HEK293 (cell line): Measurements from ENCODE around the gene ERG.

Experiments
- CTCF ChIA-PET: fragments of 350-600 bp; formaldehyde crosslinking; extraction: SDS; loops from one replicate; lab custom pipeline; 2021; ENCODE audit warnings: antibody characterized with exemption; lab: Yijun Ruan, JAX
- POLR2A ChIA-PET: fragments of 300-600 bp; formaldehyde crosslinking; extraction: SDS; loops from one replicate; lab custom pipeline; 2020; ENCODE audit warnings: antibody characterized with exemption, inconsistent platforms; lab: Yijun Ruan, JAX
- H3K27ac ChIP-seq: fragments of 200-500 bp; sonication (Bioruptor generic); 2 replicates; pipeline ENCODE4 v1.5.1; 2014; ENCODE audit warnings: low read depth, low read length, control low read depth, inconsistent platforms; ENCODE audit errors: extremely low read depth
- H3K36me3 ChIP-seq, 2 experiments: fragments of 200-500 bp in 1 of 2; sonication (Bioruptor generic) in 1 of 2; 1 replicate in 1 of 2; 2 replicates in 1 of 2; pipeline ENCODE4 v1.5.1; 2014 to 2017; ENCODE audit warnings: inconsistent platforms in 2 of 2, low read length in 2 of 2; ENCODE audit not compliant: control insufficient read depth in 2 of 2, insufficient read depth in 1 of 2
- H3K4me1 ChIP-seq: fragments of 200-500 bp; sonication (Bioruptor generic); 2 replicates; pipeline ENCODE4 v1.5.1; 2014; ENCODE audit warnings: mild to moderate bottlenecking, low read length, inconsistent platforms; ENCODE audit not compliant: control insufficient read depth, insufficient read depth
- H3K4me3 ChIP-seq: 2 replicates; pipeline ENCODE4 v1.5.1; 2011; ENCODE audit warnings: low read depth, mild to moderate bottlenecking, control low read depth, low read length, moderate library complexity
- H3K9me3 ChIP-seq: fragments of 200-500 bp; sonication (Bioruptor generic); 2 replicates; pipeline ENCODE4 v1.5.1; 2014; ENCODE audit warnings: low read depth, low read length, inconsistent platforms; ENCODE audit not compliant: control insufficient read depth, insufficient read depth
- ATF2 ChIP-seq: fragments of 450-650 bp; formaldehyde crosslinking; IDR thresholded peaks from 2 replicates; pipeline ENCODE4 v1.5.1; 2016; ENCODE audit warnings: missing biosample characterization, missing genetic modification characterization, low read depth
- BCL11A ChIP-seq: fragments of 450-650 bp; formaldehyde crosslinking; IDR thresholded peaks from 2 replicates; pipeline ENCODE4 v1.5.1; 2016; ENCODE audit warnings: low read depth, missing biosample characterization, missing genetic modification characterization
- REST ChIP-seq: fragments of 450-650 bp; formaldehyde crosslinking; IDR thresholded peaks from 2 replicates; pipeline ENCODE4 v1.5.1; 2016; ENCODE audit warnings: missing biosample characterization, missing genetic modification characterization
- SP2 ChIP-seq: fragments of 450-650 bp; formaldehyde crosslinking; IDR thresholded peaks from 2 replicates; pipeline ENCODE4 v1.5.1; 2016; ENCODE audit warnings: missing biosample characterization, missing genetic modification characterization
- ZBTB17 ChIP-seq: fragments of 450-650 bp; formaldehyde crosslinking; IDR thresholded peaks from 2 replicates; pipeline ENCODE4 v1.5.1; 2016; ENCODE audit warnings: missing biosample characterization, missing genetic modification characterization
- ZBTB20 ChIP-seq: fragments of 450-650 bp; formaldehyde crosslinking; IDR thresholded peaks from 2 replicates; pipeline ENCODE4 v1.5.1; 2016; ENCODE audit warnings: missing biosample characterization, missing genetic modification characterization
- ZBTB44 ChIP-seq: fragments of 450-650 bp; IDR thresholded peaks from 2 replicates; pipeline ENCODE4 v1.5.1; 2018; ENCODE audit warnings: missing biosample characterization, mild to moderate bottlenecking, missing genetic modification characterization
- ZFP69B ChIP-seq: fragments of 450-650 bp; formaldehyde crosslinking; IDR thresholded peaks from 2 replicates; pipeline ENCODE4 v1.5.1; 2016; ENCODE audit warnings: missing biosample characterization, missing genetic modification characterization
- ZNF132 ChIP-seq: fragments of 450-650 bp; formaldehyde crosslinking; IDR thresholded peaks from 2 replicates; pipeline ENCODE4 v1.5.1; 2017; ENCODE audit warnings: missing biosample characterization, missing genetic modification characterization, borderline replicate concordance
- ZNF138 ChIP-seq: fragments of 450-650 bp; formaldehyde crosslinking; IDR thresholded peaks from 2 replicates; pipeline ENCODE4 v1.5.1; 2016; ENCODE audit warnings: missing biosample characterization, missing genetic modification characterization, borderline replicate concordance
- ZNF19 ChIP-seq: fragments of 450-650 bp; formaldehyde crosslinking; IDR thresholded peaks from 2 replicates; pipeline ENCODE4; 2016; ENCODE audit warnings: missing biosample characterization, missing genetic modification characterization, low read depth
- ZNF221 ChIP-seq: fragments of 450-650 bp; formaldehyde crosslinking; IDR thresholded peaks from 2 replicates; pipeline ENCODE4 v1.5.1; 2017; ENCODE audit warnings: missing biosample characterization, missing genetic modification characterization, borderline replicate concordance
- ZNF26 ChIP-seq: fragments of 450-650 bp; formaldehyde crosslinking; IDR thresholded peaks from 2 replicates; pipeline ENCODE4 v1.5.1; 2016; ENCODE audit warnings: missing biosample characterization, missing genetic modification characterization
- ZNF280C ChIP-seq: fragments of 450-650 bp; formaldehyde crosslinking; IDR thresholded peaks from 2 replicates; pipeline ENCODE4 v1.5.1; 2016; ENCODE audit warnings: missing biosample characterization, missing genetic modification characterization
- ZNF37A ChIP-seq: fragments of 450-650 bp; IDR thresholded peaks from 2 replicates; pipeline ENCODE4 v1.5.1; 2018; ENCODE audit warnings: missing biosample characterization, missing genetic modification characterization
- ZNF433 ChIP-seq: fragments of 450-650 bp; formaldehyde crosslinking; IDR thresholded peaks from 2 replicates; pipeline ENCODE4 v1.5.1; 2016; ENCODE audit warnings: missing biosample characterization, missing genetic modification characterization, low read depth
- ZNF548 ChIP-seq: fragments of 450-650 bp; formaldehyde crosslinking; IDR thresholded peaks from 2 replicates; pipeline ENCODE4 v1.5.1; 2016; ENCODE audit warnings: missing biosample characterization, missing genetic modification characterization
- ZNF549 ChIP-seq: fragments of 450-650 bp; IDR thresholded peaks from 2 replicates; pipeline ENCODE4 v1.5.1; 2018; ENCODE audit warnings: missing biosample characterization, missing genetic modification characterization, mild to moderate bottlenecking, inconsistent platforms, moderate library complexity
- ZNF76 ChIP-seq: fragments of 450-650 bp; formaldehyde crosslinking; IDR thresholded peaks from 2 replicates; pipeline ENCODE4; 2016; ENCODE audit warnings: low read depth, missing biosample characterization, missing genetic modification characterization, borderline replicate concordance

Gene ERG

GRCh38 chr21:38413958-38414548, 84.2 kb downstream of the ERG start:
- TF ChIP-seq ZNF433 (no peak), ZNF548 (tag by site-specific recombination) (no peak), ZNF26 (tag by site-specific recombination) (no peak), ZNF19 (tag by site-specific recombination) (no peak), ZNF132 (tag by site-specific recombination) (no peak), ZNF76 (no peak), ZFP69B (tag by site-specific recombination) (no peak), SP2 (tag by site-specific recombination) (no peak), ZNF37A (tag by site-specific recombination) (no peak), ZBTB20 (tag by site-specific recombination) (no peak), REST (tag by site-specific recombination) (peak; percentile 95), ATF2 (tag by site-specific recombination) (peak; percentile 26; the same call in 1 of the 2 replicates), ZBTB17 (tag by site-specific recombination) (peak; percentile 30; the same call in 1 of the 2 replicates), ZNF549 (tag by site-specific recombination) (peak; percentile 48; the same call in 1 of the 2 replicates)
- Histone ChIP-seq H3K4me1 (no peaks in the 10 kb centered on the region), H3K4me3 (no peak overlapping the region), H3K36me3 (no peaks in the 10 kb centered on the region), H3K9me3 (no peaks in the 10 kb centered on the region), H3K27ac (no peak overlapping the region)
- ChIA-PET POLR2A (no interaction called here), CTCF (interaction anchor here (0.6 kb wide), 4 partner anchors 41 to 833 kb away, joined by 3 read pairs; no protein-coding TSS in a partner anchor)

- POLR2A ChIA-PET, result no interaction called here
Measured at GRCh38 chr21:38410466-38410865, 87.8 kb downstream of the ERG start.

More at GRCh38 chr21:38410466-38410865, 87.8 kb downstream of the ERG start:
- Histone ChIP-seq H3K27ac (no peak overlapping the region), H3K4me1 (no peaks in the 10 kb centered on the region), H3K36me3 (no peaks in the 10 kb centered on the region), H3K9me3 (no peaks in the 10 kb centered on the region; the same call in 1 of the 2 replicates), H3K4me3 (no peak overlapping the region)
- TF ChIP-seq BCL11A (tag by site-specific recombination) (no peak), ZBTB44 (tag by site-specific recombination) (no peak), ZNF280C (tag by site-specific recombination) (no peak), ZNF138 (tag by site-specific recombination) (no peak), ZNF221 (tag by site-specific recombination) (no peak)
- CTCF ChIA-PET, result no interaction called here
